Liver (tissue), 9 donors: ENCODE data around the gene ZFYVE1. TPM values are rescaled to one million over a fixed set of nuclear protein-coding genes. Genes with fewer than 3 reads are reported as not detected.

Experiments used
- DNase-seq: peaks from one replicate; pipeline ENCODE4 v3.0.0-alpha.2; 2017; ENCODE audit warnings: low spot score
- H3K27ac ChIP-seq, 2 donors: one replicate each; pipeline ENCODE4 v1.7.0; 2013; ENCODE audit warnings: inconsistent platforms in 2 of 2, low read length in 2 of 2, control low read depth in 1 of 2, low read depth in 1 of 2, mild to moderate bottlenecking in 1 of 2
- H3K27me3 ChIP-seq, 4 donors: one replicate each; pipeline versions ENCODE4 v1.6.1 to v1.7.0; 2013; ENCODE audit warnings: low read length in 3 of 4, inconsistent platforms in 1 of 4, mild to moderate bottlenecking in 1 of 4, moderate library complexity in 1 of 4; ENCODE audit not compliant: control insufficient read depth in 4 of 4, insufficient read depth in 4 of 4
- H3K36me3 ChIP-seq, 4 donors: one replicate each; pipeline versions ENCODE4 v1.6.1 to v1.7.0; 2013; ENCODE audit warnings: low read length in 3 of 4, mild to moderate bottlenecking in 3 of 4, low read depth in 1 of 4, moderate library complexity in 1 of 4; ENCODE audit not compliant: control insufficient read depth in 4 of 4, insufficient read depth in 3 of 4
- H3K4me1 ChIP-seq, 4 donors: one replicate each; pipeline versions ENCODE4 v1.6.1 to v1.7.0; 2013; ENCODE audit warnings: low read length in 3 of 4, mild to moderate bottlenecking in 3 of 4, moderate library complexity in 1 of 4; ENCODE audit not compliant: control insufficient read depth in 4 of 4, insufficient read depth in 4 of 4
- H3K4me3 ChIP-seq, 3 donors: one replicate each; pipeline versions ENCODE4 v1.6.1 to v1.7.0; 2013; ENCODE audit warnings: low read length in 3 of 3, control low read depth in 1 of 3, low read depth in 1 of 3, mild to moderate bottlenecking in 1 of 3
- H3K9ac ChIP-seq, 2 donors: one replicate each; pipeline ENCODE4 v1.7.0; 2013; ENCODE audit warnings: low read length in 2 of 2, mild to moderate bottlenecking in 2 of 2, moderate library complexity in 2 of 2, control low read depth in 1 of 2, low read depth in 1 of 2
- H3K9me3 ChIP-seq, 4 donors: one replicate each; pipeline versions ENCODE4 v1.6.1 to v1.7.0; 2013; ENCODE audit warnings: low read length in 3 of 4; ENCODE audit not compliant: control insufficient read depth in 4 of 4
- EGR1 ChIP-seq, 2 donors: IDR thresholded peaks; 2 replicates each; pipeline ENCODE4 v1.6.1; 2016 to 2018; ENCODE audit warnings: antibody characterized with exemption in 2 of 2, low read depth in 2 of 2
- FOXA1 ChIP-seq: IDR thresholded peaks from 2 replicates; pipeline ENCODE4 v1.6.1; 2016; ENCODE audit warnings: antibody characterized with exemption
- FOXA2 ChIP-seq: IDR thresholded peaks from 2 replicates; pipeline ENCODE4 v1.6.1; 2016; ENCODE audit warnings: antibody characterized with exemption
- GABPA ChIP-seq, 2 donors: IDR thresholded peaks in 1 of 2; conservative IDR thresholded peaks in 1 of 2; 2 replicates each; pipeline ENCODE4 v1.6.1; 2016; ENCODE audit warnings: antibody characterized with exemption in 2 of 2, mild to moderate bottlenecking in 1 of 2, moderate library complexity in 1 of 2
- HNF4A ChIP-seq, 2 donors: conservative IDR thresholded peaks; 2 replicates each; pipeline ENCODE4 v1.6.1; 2016; ENCODE audit warnings: antibody characterized with exemption in 2 of 2, mild to moderate bottlenecking in 2 of 2
- JUND ChIP-seq, 2 donors: IDR thresholded peaks; 2 replicates each; pipeline ENCODE4 v1.6.1; 2016; ENCODE audit warnings: antibody characterized with exemption in 2 of 2
- NR2F2 ChIP-seq: IDR thresholded peaks from 2 replicates; pipeline ENCODE4 v1.6.1; 2016; ENCODE audit warnings: antibody characterized with exemption
- RAD21 ChIP-seq, 2 donors: IDR thresholded peaks; 2 replicates each; pipeline ENCODE4 v1.6.1; 2016; ENCODE audit warnings: antibody characterized with exemption in 2 of 2, mild to moderate bottlenecking in 2 of 2
- RXRA ChIP-seq, 2 donors: IDR thresholded peaks; 2 replicates each; pipeline ENCODE4 v1.6.1; 2017 to 2018; ENCODE audit warnings: antibody characterized with exemption in 2 of 2, mild to moderate bottlenecking in 1 of 2
- SP1 ChIP-seq: IDR thresholded peaks from 2 replicates; pipeline ENCODE4 v1.6.1; 2018; ENCODE audit warnings: antibody characterized with exemption, mild to moderate bottlenecking
- TAF1 ChIP-seq: conservative IDR thresholded peaks from 2 replicates; pipeline ENCODE4 v1.6.1; 2016; ENCODE audit warnings: antibody characterized with exemption, mild to moderate bottlenecking
- YY1 ChIP-seq: IDR thresholded peaks from 2 replicates; pipeline ENCODE4 v1.6.1; 2016; ENCODE audit warnings: antibody characterized with exemption, mild to moderate bottlenecking
- WGBS: extraction: QIAGEN DNeasy Blood & Tissue Kit; methylation state at CpG from one replicate; pipeline ENCODE4 v1.1.7; 2013; 5-methylcytosine and 5-hydroxymethylcytosine counted together
- polyA plus RNA-seq, 2 donors: library from polyadenylated mRNA; stranded (reverse) in 1 of 2; unstranded in 1 of 2; fragments of 200-250 nt in 1 of 2; fragments of >200 nt in 1 of 2; fragmentation: Nextera tagmentation in 1 of 2; extraction: Ambion mirVana in 1 of 2; gene quantifications; one replicate each; pipeline versions ENCODE4 v1.2.1 to v1.2.3, GENCODE V29; 2013 to 2015
- total RNA-seq, 2 donors: library from RNA; depleted of rRNA; stranded (reverse); fragments of >200 nt; gene quantifications; one replicate each; pipeline ENCODE4 v1.2.3, GENCODE V29; 2014
- TF ChIP-seq, protein P1 (sequence below): IDR thresholded peaks from 2 replicates; pipeline ENCODE4 v1.6.1; 2016; ENCODE audit warnings: antibody characterized with exemption
- TF ChIP-seq, protein P2 (sequence below): IDR thresholded peaks from 2 replicates; pipeline ENCODE4 v1.6.1; 2016; ENCODE audit warnings: antibody characterized with exemption
- TF ChIP-seq, protein P3 (sequence below): IDR thresholded peaks from 2 replicates; pipeline ENCODE4 v1.6.1; 2016; ENCODE audit warnings: antibody characterized with exemption, mild to moderate bottlenecking
- TF ChIP-seq, protein P4 (sequence below): fragments of 150-350 bp; IDR thresholded peaks from 2 replicates; pipeline ENCODE4 v1.5.1; 2017; ENCODE audit warnings: improper control_type of control experiment, low read depth, low read length; ENCODE audit not compliant: missing input control
- TF ChIP-seq, protein P5 (sequence below): IDR thresholded peaks from 2 replicates; pipeline ENCODE4 v1.6.1; 2016; ENCODE audit warnings: antibody characterized with exemption
- donor health status: healthy.
- donor health status: healthy.
- donor health status: healthy.
- donor health status: healthy.
- donor health status: healthy.

ZFYVE1 gene
- total and polyA plus RNA-seq, 4 donors = 5.8 to 13.5 (median 7.9) TPM

DNA sequence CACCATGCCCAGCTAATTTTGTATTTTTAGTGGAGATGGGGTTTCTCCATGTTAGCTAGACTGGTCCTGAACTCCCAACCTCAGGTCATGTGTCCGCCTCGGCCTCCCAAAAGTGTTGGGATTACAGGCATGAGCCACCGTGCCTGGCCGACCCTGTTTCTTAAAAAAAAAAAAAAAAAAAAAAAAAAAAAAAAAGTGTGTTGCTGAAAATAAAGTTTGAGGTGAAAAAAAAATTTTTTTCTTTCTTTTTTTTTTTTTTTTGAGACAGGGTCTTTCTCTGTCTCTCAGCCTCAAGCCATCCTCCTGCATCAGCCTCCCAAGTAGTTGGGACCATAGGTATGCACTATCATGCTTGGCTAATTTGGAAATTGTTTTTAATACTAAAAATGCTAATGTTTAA, 42.7 kb upstream of the ZFYVE1 start:
- Histone ChIP-seq H3K4me1 (no peaks in the 10 kb centered on the region), H3K36me3 (peaks cover 10 to 23% (median 16%) of the 10 kb centered on the region in 4 donors), H3K27me3 (no peaks in the 10 kb centered on the region), H3K9ac (no peak overlapping the region), H3K27ac (no peak overlapping the region), H3K9me3 (no peaks in the 10 kb centered on the region), H3K4me3 (no peak overlapping the region)
- WGBS = 95% methylated on average over 4 of the region's 4 CpGs
- DNase-seq = no peak
- TF ChIP-seq GABPA (IDR thresholded peaks at IDR 0.05 in 1 of 2, conservative IDR thresholded peaks at IDR 0.05 in 1 of 2) (no peak), NR2F2 (no peak), FOXA2 (no peak), FOXA1 (no peak)
- TF ChIP-seq, protein P1, sequence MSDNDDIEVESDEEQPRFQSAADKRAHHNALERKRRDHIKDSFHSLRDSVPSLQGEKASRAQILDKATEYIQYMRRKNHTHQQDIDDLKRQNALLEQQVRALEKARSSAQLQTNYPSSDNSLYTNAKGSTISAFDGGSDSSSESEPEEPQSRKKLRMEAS = no peak
- TF ChIP-seq, protein P2, sequence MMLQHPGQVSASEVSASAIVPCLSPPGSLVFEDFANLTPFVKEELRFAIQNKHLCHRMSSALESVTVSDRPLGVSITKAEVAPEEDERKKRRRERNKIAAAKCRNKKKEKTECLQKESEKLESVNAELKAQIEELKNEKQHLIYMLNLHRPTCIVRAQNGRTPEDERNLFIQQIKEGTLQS = no peak
- TF ChIP-seq, protein P3, sequence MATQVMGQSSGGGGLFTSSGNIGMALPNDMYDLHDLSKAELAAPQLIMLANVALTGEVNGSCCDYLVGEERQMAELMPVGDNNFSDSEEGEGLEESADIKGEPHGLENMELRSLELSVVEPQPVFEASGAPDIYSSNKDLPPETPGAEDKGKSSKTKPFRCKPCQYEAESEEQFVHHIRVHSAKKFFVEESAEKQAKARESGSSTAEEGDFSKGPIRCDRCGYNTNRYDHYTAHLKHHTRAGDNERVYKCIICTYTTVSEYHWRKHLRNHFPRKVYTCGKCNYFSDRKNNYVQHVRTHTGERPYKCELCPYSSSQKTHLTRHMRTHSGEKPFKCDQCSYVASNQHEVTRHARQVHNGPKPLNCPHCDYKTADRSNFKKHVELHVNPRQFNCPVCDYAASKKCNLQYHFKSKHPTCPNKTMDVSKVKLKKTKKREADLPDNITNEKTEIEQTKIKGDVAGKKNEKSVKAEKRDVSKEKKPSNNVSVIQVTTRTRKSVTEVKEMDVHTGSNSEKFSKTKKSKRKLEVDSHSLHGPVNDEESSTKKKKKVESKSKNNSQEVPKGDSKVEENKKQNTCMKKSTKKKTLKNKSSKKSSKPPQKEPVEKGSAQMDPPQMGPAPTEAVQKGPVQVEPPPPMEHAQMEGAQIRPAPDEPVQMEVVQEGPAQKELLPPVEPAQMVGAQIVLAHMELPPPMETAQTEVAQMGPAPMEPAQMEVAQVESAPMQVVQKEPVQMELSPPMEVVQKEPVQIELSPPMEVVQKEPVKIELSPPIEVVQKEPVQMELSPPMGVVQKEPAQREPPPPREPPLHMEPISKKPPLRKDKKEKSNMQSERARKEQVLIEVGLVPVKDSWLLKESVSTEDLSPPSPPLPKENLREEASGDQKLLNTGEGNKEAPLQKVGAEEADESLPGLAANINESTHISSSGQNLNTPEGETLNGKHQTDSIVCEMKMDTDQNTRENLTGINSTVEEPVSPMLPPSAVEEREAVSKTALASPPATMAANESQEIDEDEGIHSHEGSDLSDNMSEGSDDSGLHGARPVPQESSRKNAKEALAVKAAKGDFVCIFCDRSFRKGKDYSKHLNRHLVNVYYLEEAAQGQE = no peak

DNA sequence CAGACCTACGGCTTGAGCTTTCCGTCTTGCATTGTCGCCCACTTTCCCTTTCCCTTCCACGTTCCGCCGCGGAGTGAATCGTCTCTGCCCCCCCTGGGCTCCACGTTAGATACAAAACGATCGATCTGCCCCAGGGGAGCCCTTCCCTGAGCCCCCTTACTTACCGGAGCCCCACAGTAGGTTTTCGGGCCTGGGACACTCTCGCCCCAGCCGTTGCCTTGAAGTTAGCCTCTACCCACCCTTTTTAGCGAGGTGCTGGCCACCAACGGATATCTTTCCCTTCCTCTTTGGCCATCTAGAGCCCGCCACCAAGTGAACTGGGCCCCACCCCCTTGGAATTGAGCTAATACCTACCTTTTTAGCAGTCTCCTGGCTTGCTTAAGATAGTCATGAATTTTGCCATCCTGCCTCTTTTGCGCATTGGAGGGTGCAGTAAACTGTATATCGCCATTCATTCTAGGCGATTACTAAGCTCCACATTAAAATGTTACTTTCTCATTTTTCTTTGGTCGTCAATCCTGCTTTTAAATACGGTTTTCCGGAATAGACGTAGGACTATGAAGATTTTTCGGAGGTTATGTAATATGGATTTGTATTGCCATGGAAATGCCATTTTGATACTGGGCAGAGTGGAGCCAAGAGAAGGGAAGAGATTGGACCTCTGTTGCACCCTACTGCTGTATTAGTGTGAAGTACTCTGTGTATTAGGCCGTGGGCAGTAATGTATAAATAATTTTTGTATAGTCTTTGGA, 32.2 kb upstream of the ZFYVE1 start:
- Histone ChIP-seq H3K36me3 (peaks cover 0 to 6% (median 0%) of the 10 kb centered on the region in 4 donors), H3K27ac (peak overlapping the region; percentile 79 to 80), H3K4me3 (peak overlapping the region; percentile 51 to 90 (median 79)), H3K9me3 (no peaks in the 10 kb centered on the region), H3K27me3 (no peaks in the 10 kb centered on the region), H3K9ac (peak overlapping the region; percentile 39 to 73), H3K4me1 (peaks cover 7 to 24% (median 13%) of the 10 kb centered on the region in 4 donors)
- DNase-seq = no peak
- WGBS = under 1% methylated on average over 27 of the region's 27 CpGs
- TF ChIP-seq YY1 (peak; percentile 23), RXRA (IDR thresholded peaks at IDR 0.05) (no peak)

DNA sequence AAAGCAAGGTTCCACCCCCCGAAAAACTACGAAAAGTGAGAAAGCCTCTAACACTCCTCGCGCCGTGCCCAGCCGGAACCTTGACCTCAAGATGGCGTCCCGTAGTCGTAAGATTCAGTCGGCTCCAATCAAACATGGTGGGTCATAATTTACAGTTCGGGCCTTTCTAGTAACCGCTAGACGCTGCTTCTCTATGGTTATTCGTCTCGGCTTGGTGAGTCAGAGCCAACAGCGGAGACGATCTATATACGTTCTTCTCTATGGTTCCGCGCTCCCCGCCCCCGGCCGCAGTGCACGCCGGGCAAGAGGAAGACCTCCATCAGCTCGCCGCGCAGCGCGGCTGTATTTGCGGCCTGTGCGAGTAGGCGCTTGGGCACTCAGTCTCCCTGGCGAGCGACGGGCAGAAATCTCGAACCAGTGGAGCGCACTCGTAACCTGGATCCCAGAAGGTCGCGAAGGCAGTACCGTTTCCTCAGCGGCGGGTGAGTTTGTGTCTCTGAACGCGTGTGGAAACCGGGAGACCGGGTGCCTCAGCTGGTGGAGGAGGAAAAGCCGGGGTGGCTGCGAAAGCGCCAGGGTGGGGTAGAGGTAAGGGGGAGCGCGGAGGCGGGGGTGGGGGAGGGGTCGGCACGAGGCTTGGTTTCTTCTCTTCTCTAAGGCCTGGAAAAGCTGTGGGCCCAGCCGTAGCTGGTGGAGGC, 31.5 kb upstream of the ZFYVE1 start, which contains the start of gene RBM25:
Gene RBM25 (plus strand): TSS at position 311 of the 698 bp plus-strand sequence. CDS start 13,108 bp downstream, outside the sequence.
- Histone ChIP-seq H3K9ac (peak within 1 kb of the TSS; percentile 52 to 73), H3K27ac (peak within 1 kb of the TSS; percentile 79 to 80), H3K9me3 (no peaks in the 10 kb centered on the region), H3K4me1 (peaks cover 7 to 24% (median 13%) of the 10 kb centered on the region in 4 donors), H3K4me3 (peak within 1 kb of the TSS; percentile 79 to 90 (median 89)), H3K27me3 (no peaks in the 10 kb centered on the region), H3K36me3 (no peaks in the 10 kb centered on the region)
- under 1% methylated on average over 57 of the region's 57 CpGs for WGBS
- peak; percentile 93 for DNase-seq
- TF ChIP-seq GABPA (IDR thresholded peaks at IDR 0.05 in 1 of 2, conservative IDR thresholded peaks at IDR 0.05 in 1 of 2) = peak in 1 of 2 donors; percentile 79
- peak; percentile 100 for TF ChIP-seq YY1
- peak; percentile 97 for TF ChIP-seq TAF1
- peak; percentile 94 for TF ChIP-seq SP1
- TF ChIP-seq RXRA (IDR thresholded peaks at IDR 0.05) = peak; percentile 70 to 72
- TF ChIP-seq JUND (IDR thresholded peaks at IDR 0.05) = peak; percentile 99
- TF ChIP-seq, protein P1 = peak; percentile 80
- TF ChIP-seq RAD21 (IDR thresholded peaks at IDR 0.05) = peak; percentile 54 to 55
- TF ChIP-seq, protein P4, sequence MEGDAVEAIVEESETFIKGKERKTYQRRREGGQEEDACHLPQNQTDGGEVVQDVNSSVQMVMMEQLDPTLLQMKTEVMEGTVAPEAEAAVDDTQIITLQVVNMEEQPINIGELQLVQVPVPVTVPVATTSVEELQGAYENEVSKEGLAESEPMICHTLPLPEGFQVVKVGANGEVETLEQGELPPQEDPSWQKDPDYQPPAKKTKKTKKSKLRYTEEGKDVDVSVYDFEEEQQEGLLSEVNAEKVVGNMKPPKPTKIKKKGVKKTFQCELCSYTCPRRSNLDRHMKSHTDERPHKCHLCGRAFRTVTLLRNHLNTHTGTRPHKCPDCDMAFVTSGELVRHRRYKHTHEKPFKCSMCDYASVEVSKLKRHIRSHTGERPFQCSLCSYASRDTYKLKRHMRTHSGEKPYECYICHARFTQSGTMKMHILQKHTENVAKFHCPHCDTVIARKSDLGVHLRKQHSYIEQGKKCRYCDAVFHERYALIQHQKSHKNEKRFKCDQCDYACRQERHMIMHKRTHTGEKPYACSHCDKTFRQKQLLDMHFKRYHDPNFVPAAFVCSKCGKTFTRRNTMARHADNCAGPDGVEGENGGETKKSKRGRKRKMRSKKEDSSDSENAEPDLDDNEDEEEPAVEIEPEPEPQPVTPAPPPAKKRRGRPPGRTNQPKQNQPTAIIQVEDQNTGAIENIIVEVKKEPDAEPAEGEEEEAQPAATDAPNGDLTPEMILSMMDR = no peak
- TF ChIP-seq, protein P5, sequence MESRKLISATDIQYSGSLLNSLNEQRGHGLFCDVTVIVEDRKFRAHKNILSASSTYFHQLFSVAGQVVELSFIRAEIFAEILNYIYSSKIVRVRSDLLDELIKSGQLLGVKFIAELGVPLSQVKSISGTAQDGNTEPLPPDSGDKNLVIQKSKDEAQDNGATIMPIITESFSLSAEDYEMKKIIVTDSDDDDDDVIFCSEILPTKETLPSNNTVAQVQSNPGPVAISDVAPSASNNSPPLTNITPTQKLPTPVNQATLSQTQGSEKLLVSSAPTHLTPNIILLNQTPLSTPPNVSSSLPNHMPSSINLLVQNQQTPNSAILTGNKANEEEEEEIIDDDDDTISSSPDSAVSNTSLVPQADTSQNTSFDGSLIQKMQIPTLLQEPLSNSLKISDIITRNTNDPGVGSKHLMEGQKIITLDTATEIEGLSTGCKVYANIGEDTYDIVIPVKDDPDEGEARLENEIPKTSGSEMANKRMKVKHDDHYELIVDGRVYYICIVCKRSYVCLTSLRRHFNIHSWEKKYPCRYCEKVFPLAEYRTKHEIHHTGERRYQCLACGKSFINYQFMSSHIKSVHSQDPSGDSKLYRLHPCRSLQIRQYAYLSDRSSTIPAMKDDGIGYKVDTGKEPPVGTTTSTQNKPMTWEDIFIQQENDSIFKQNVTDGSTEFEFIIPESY = peak; percentile 93
- TF ChIP-seq HNF4A (conservative IDR thresholded peaks at IDR 0.05) = peak; percentile 73 to 88
- peak; percentile 95 for TF ChIP-seq NR2F2
- TF ChIP-seq FOXA1 = peak; percentile 31
- TF ChIP-seq EGR1 (IDR thresholded peaks at IDR 0.05; ENCODE audit: low read depth in 2 of 2) = peak; percentile 57 to 84
